K562 (cell line): ENCODE data around the gene LRP4. TPM values are rescaled to one million over a fixed set of nuclear protein-coding genes. Genes with fewer than 3 reads are reported as not detected.

Experiments
- ATAC-seq: fragments of 200-7000 bp; cut with Tn5 transposase; 3 replicates; pipeline ENCODE4 v1.9.1; 2020; ENCODE audit warnings: moderate library complexity
- BruUV-seq: library from RNA; stranded (reverse); fragments of 400-500 nt; replicated peaks from 2 replicates; lab custom pipeline; 2021; lab: Mats Ljungman, UMichigan
- CTCF ChIA-PET: fragments of 300-600 bp; formaldehyde crosslinking; extraction: SDS; loops from one replicate; lab custom pipeline; 2021; ENCODE audit warnings: low intra/inter-chr PET ratio; lab: Yijun Ruan, JAX
- POLR2A ChIA-PET: fragments of 300-600, 350-650 bp; sonication (Branson Sonifier 250); formaldehyde crosslinking; extraction: SDS; loops from one replicate; lab custom pipeline; 2021; ENCODE audit warnings: antibody characterized with exemption, inconsistent platforms; lab: Yijun Ruan, JAX
- DNase-seq, 4 experiments: peaks; one replicate each; pipeline versions ENCODE4 v3.0.0 to v3.0.0-alpha.2; 2011 to 2018; ENCODE audit warnings: low spot score in 3 of 4, mixed read lengths in 3 of 4; ENCODE audit errors: extremely low read depth in 1 of 4
- FAIRE-seq: peaks from 2 replicates; lab custom pipeline; 2011; peaks lifted over from hg19 to GRCh38; lab: Jason Lieb, UNC
- H2AFZ ChIP-seq: 2 replicates; pipeline ENCODE4 v1.6.0; 2011; ENCODE audit warnings: low read depth, low read length, control low read depth, inconsistent platforms
- H3K27ac ChIP-seq: fragments of 200-600 bp; 3 replicates; pipeline ENCODE4 v1.8.0; 2011; ENCODE audit warnings: low read depth, mild to moderate bottlenecking, control low read depth, inconsistent platforms, low read length, moderate library complexity, mixed read lengths; ENCODE audit errors: extremely low read depth
- H3K27me3 ChIP-seq, 2 experiments: fragments of 300-600 bp in 1 of 2; 2 replicates in 1 of 2; 3 replicates in 1 of 2; pipeline versions ENCODE4 v1.6.0 to v1.8.0; 2011; ENCODE audit warnings: inconsistent platforms in 2 of 2, low read length in 2 of 2, mild to moderate bottlenecking in 1 of 2, mixed read lengths in 1 of 2, moderate library complexity in 1 of 2; ENCODE audit not compliant: control insufficient read depth in 2 of 2, insufficient read depth in 2 of 2
- H3K36me3 ChIP-seq: fragments of 300-600 bp; 3 replicates; pipeline ENCODE4 v1.8.0; 2011; ENCODE audit warnings: mild to moderate bottlenecking, low read length, inconsistent platforms; ENCODE audit not compliant: control insufficient read depth, insufficient read depth
- H3K4me1 ChIP-seq, 2 experiments: fragments of 200-600 bp in 1 of 2; replicated peaks in 1 of 2; 2 replicates in 1 of 2; 3 replicates in 1 of 2; pipeline versions ENCODE4 v1.5.1 to v1.8.0; 2011; ENCODE audit warnings: inconsistent platforms in 2 of 2, low read length in 2 of 2, mild to moderate bottlenecking in 1 of 2, mixed read lengths in 1 of 2, moderate library complexity in 1 of 2; ENCODE audit not compliant: control insufficient read depth in 2 of 2, insufficient read depth in 2 of 2
- H3K4me2 ChIP-seq: 2 replicates; pipeline ENCODE4 v1.6.1; 2011; ENCODE audit warnings: low read length, control low read depth, inconsistent platforms, mixed read lengths; ENCODE audit not compliant: insufficient read depth
- H3K4me3 ChIP-seq: fragments of 200-600 bp; sonication (generic), shearing (Covaris generic); 2 replicates; pipeline ENCODE4 v1.5.1; 2016; ENCODE audit warnings: control low read depth, inconsistent platforms
- H3K79me2 ChIP-seq: fragments of 200-600 bp; 3 replicates; pipeline ENCODE4 v1.8.0; 2011; ENCODE audit warnings: low read length, inconsistent platforms; ENCODE audit not compliant: control insufficient read depth, insufficient read depth
- H3K9ac ChIP-seq, 2 experiments: 2 replicates each; pipeline versions ENCODE4 v1.6.0 to v1.6.1; 2011; ENCODE audit warnings: low read depth in 2 of 2, low read length in 2 of 2, control low read depth in 1 of 2, inconsistent platforms in 1 of 2, mild to moderate bottlenecking in 1 of 2, mixed read lengths in 1 of 2; ENCODE audit not compliant: insufficient read depth in 1 of 2
- H3K9me1 ChIP-seq: one replicate; pipeline ENCODE4 v1.6.0; 2011; ENCODE audit warnings: inconsistent platforms, mild to moderate bottlenecking, low read length, moderate library complexity; ENCODE audit not compliant: control insufficient read depth, insufficient read depth
- H3K9me3 ChIP-seq: replicated peaks from 2 replicates; pipeline ENCODE4 v1.5.1; 2011; ENCODE audit warnings: low read depth, low read length, inconsistent platforms; ENCODE audit not compliant: control insufficient read depth, insufficient read depth
- H4K20me1 ChIP-seq: replicated peaks from 2 replicates; pipeline ENCODE4 v1.6.1; 2011; ENCODE audit warnings: low read length, inconsistent platforms, mixed read lengths; ENCODE audit not compliant: control insufficient read depth, insufficient read depth
- DPF2 ChIP-seq: fragments of 450-650 bp; IDR thresholded peaks from 2 replicates; pipeline ENCODE4 v1.6.1; 2016
- ELK1 ChIP-seq: sonication (generic); formaldehyde crosslinking; IDR thresholded peaks from 2 replicates; pipeline ENCODE4 v1.8.1; 2022; ENCODE audit warnings: missing genetic modification reagents
- FOXA1 ChIP-seq: fragments of 450-650 bp; IDR thresholded peaks from 2 replicates; pipeline ENCODE4 v1.6.1; 2016; ENCODE audit warnings: mild to moderate bottlenecking, borderline replicate concordance
- FOXA3 ChIP-seq, 2 experiments: fragments of 450-650 bp in 1 of 2; sonication (generic) in 1 of 2; formaldehyde crosslinking; IDR thresholded peaks in 1 of 2; conservative IDR thresholded peaks in 1 of 2; 2 replicates each; pipeline versions ENCODE4 v1.4.0 to v1.8.0; 2020 to 2022; ENCODE audit warnings: mild to moderate bottlenecking in 2 of 2, missing genetic modification reagents in 1 of 2
- NFXL1 ChIP-seq: fragments of 450-650 bp; formaldehyde crosslinking; IDR thresholded peaks from 2 replicates; pipeline ENCODE4 v1.4.0; 2021; ENCODE audit warnings: mild to moderate bottlenecking
- POLR3G ChIP-seq: IDR thresholded peaks from 2 replicates; pipeline ENCODE4 v1.6.1; 2011; ENCODE audit not compliant: insufficient read length, insufficient replicate concordance; ENCODE audit errors: extremely low read depth
- RAD21 ChIP-seq, 2 experiments: fragments of 250-450 bp in 1 of 2; fragments of 450-650 bp in 1 of 2; sonication (Bioruptor Pico) in 1 of 2; formaldehyde crosslinking in 1 of 2; IDR thresholded peaks in 1 of 2; conservative IDR thresholded peaks in 1 of 2; 2 replicates each; pipeline versions ENCODE4 v1.4.0 to v1.8.0; 2020 to 2022; ENCODE audit warnings: mild to moderate bottlenecking in 2 of 2, moderate library complexity in 1 of 2
- SRF ChIP-seq, 2 experiments: fragments of 250-450, 450-650 bp in 1 of 2; sonication (Bioruptor Pico) in 1 of 2; sonication (generic) in 1 of 2; formaldehyde crosslinking; IDR thresholded peaks; 2 replicates each; pipeline versions ENCODE4 v1.5.0 to v1.5.1; 2020 to 2022; ENCODE audit warnings: mild to moderate bottlenecking in 1 of 2, missing genetic modification reagents in 1 of 2
- ZNF318 ChIP-seq, 2 experiments: fragments of 450-650 bp; IDR thresholded peaks; 2 replicates each; pipeline ENCODE4 v1.6.1; 2016; ENCODE audit warnings: mild to moderate bottlenecking in 2 of 2, borderline replicate concordance in 1 of 2, low read depth in 1 of 2, moderate library complexity in 1 of 2
- ZNF395 ChIP-seq: fragments of 200-800 bp; sonication (Bioruptor generic); IDR thresholded peaks from 2 replicates; pipeline ENCODE4 v1.6.1; 2017; ENCODE audit warnings: missing genetic modification characterization, missing compliant biosample characterization
- WGBS: fragments of 100-300 bp; shearing (Covaris generic); methylation state at CpG from one replicate; pipeline ENCODE4 v1.1.6; 2016; ENCODE audit warnings: low coverage, mixed read lengths; ENCODE audit not compliant: insufficient coverage; ENCODE audit errors: missing lambda C conversion rate; 5-methylcytosine and 5-hydroxymethylcytosine counted together
- in situ Hi-C: fragments of 300-500 bp; cut with MboI; formaldehyde crosslinking; loops from 4 replicates; pipeline ENCODE4 v1.15.0; 2018; ENCODE audit warnings: inconsistent platforms, mixed read lengths
- intact Hi-C: fragments of 100-400 bp; cut with micrococcal nuclease; formaldehyde crosslinking; loops from 2 replicates; pipeline ENCODE4 v1.14.2; 2022
- polyA plus RNA-seq, 8 experiments: library from polyadenylated mRNA; depleted of rRNA in 4 of 8; stranded (reverse) in 5 of 8; unstranded in 3 of 8; fragments of >200 nt; fragmentation: Nextera tagmentation in 2 of 8; fragmentation: Illumina TruSeq in 1 of 8; extraction: Ambion mirVana in 2 of 8; extraction: Trizol in 1 of 8; gene quantifications; 2 replicates each; pipeline versions ENCODE4 v1.2.1 to v1.2.3, GENCODE V29; 2011 to 2014; ENCODE audit warnings: inconsistent platforms in 1 of 8, missing spikeins in 1 of 8
- total RNA-seq, 7 experiments: library from RNA; depleted of rRNA in 6 of 7; stranded (reverse); fragments of >200 nt in 6 of 7; fragmentation: Illumina TruSeq in 2 of 7; extraction: Trizol in 2 of 7; gene quantifications; 2 replicates each; pipeline versions ENCODE4 v1.2.1 to v1.2.3, GENCODE V29; 2011 to 2021; ENCODE audit warnings: low replicate concordance in 1 of 7

LRP4 gene
- total and polyA plus RNA-seq, 9 of the 15 experiments (the other 6 are each of a cell fraction or from before 2014, with no cell fraction given): 0.04 to 0.54 (median 0.10) TPM

- Histone ChIP-seq H4K20me1 (no peaks in the 10 kb centered on the region; the same call in 1 of the 2 replicates), H3K27me3 (peaks cover 19 to 44% of the 10 kb centered on the region in 2 experiments), H3K9ac (no peak overlapping the region), H3K4me2 (no peak overlapping the region), H3K4me3 (no peak overlapping the region), H3K9me1 (no peaks in the 10 kb centered on the region), H3K9me3 (no peaks in the 10 kb centered on the region), H3K36me3 (no peaks in the 10 kb centered on the region), H3K27ac (no peak overlapping the region), H2AFZ (no peak overlapping the region), H3K79me2 (no peaks in the 10 kb centered on the region), H3K4me1 (peaks cover 0 to 11% of the 10 kb centered on the region in 2 experiments; a peak in 3 of 5 replicates)
- WGBS: 0% methylated on average over 2 of the region's 2 CpGs
- no peak for ATAC-seq
- BruUV-seq: no TSS peak
- ChIA-PET POLR2A (interaction anchor here (0.7 kb wide), 1 partner anchor 31 kb away, joined by 3 read pairs; no protein-coding TSS in a partner anchor), CTCF (interaction anchor here (0.9 to 4.6 kb wide), 3 partner anchors 262 to 465 kb away, joined by 3 to 35 read pairs (median 27); no protein-coding TSS in a partner anchor)
- no peak for DNase-seq
- FAIRE-seq: peak; percentile 11
- in situ Hi-C loops (no loop called here), intact Hi-C loops (no loop called here)
- no peak for TF ChIP-seq NFXL1 (CRISPR knock-in tag)
- TF ChIP-seq DPF2: no peak
- TF ChIP-seq SRF (CRISPR knock-in tag; IDR thresholded peaks at IDR 0.05): no peak
- TF ChIP-seq ZNF395 (CRISPR knock-in tag): no peak
- TF ChIP-seq FOXA3 (CRISPR knock-in tag; conservative IDR thresholded peaks at IDR 0.05 in 1 of 2, IDR thresholded peaks at IDR 0.05 in 1 of 2): no peak
- TF ChIP-seq ZNF318 (IDR thresholded peaks at IDR 0.05; ENCODE audit: borderline replicate concordance in 1 of 2, low read depth in 1 of 2): no peak
- no peak for TF ChIP-seq POLR3G
- no peak for TF ChIP-seq RAD21 (CRISPR knock-in tag; conservative IDR thresholded peaks at IDR 0.05 in 1 of 2, IDR thresholded peaks at IDR 0.05 in 1 of 2)
- TF ChIP-seq FOXA1: no peak
- TF ChIP-seq ELK1: no peak
Observed at GRCh38 chr11:46890665-46891064, 27.7 kb downstream of the LRP4 start.
